ENCODE measurements around the gene TMEM154. TPM values are rescaled to one million over a fixed set of nuclear protein-coding genes. Genes with fewer than 3 reads are reported as not detected.

TMEM154 gene
- total and polyA plus RNA-seq, 7 experiments from 2014 or later = 21.3 to 46.8 (median 36.9) TPM

- H3K4me3 ChIP-seq (ENCODE audit: low read length) = no peak overlapping the region
- Mint-ChIP-seq H3K9me3 (no peaks in the 10 kb centered on the region), H3K36me3 (peaks cover 0 to 4% (median 0%) of the 10 kb centered on the region in 5 donors), H3K27me3 (peaks cover 0 to 6% (median 0%) of the 10 kb centered on the region in 5 donors), H3K4me1 (peaks cover 0 to 5% (median 2%) of the 10 kb centered on the region in 7 donors), H3K4me3 (no peak overlapping the region), H3K27ac (no peak overlapping the region)
- ChIA-PET POLR2A (no interaction called here), CTCF (no interaction called here)
- H3K27me3 ChIP-seq (ENCODE audit: control insufficient read depth in 2 of 2, insufficient read depth in 2 of 2, low read length in 2 of 2) = no peaks in the 10 kb centered on the region
- no peaks in the 10 kb centered on the region for H3K36me3 ChIP-seq (ENCODE audit: control insufficient read depth in 2 of 3, insufficient read depth in 3 of 3, low read length in 3 of 3)
- intact Hi-C loops (cut with micrococcal nuclease) = no loop called here
- DNase-seq = no peak
- no peaks in the 10 kb centered on the region for H3K9me3 ChIP-seq (ENCODE audit: control insufficient read depth in 2 of 3, low read length in 3 of 3)
- H3K27ac ChIP-seq (ENCODE audit: low read depth, low read length) = no peak overlapping the region
- no peaks in the 10 kb centered on the region for H3K4me1 ChIP-seq (ENCODE audit: control insufficient read depth in 2 of 2, insufficient read depth in 2 of 2, low read length in 2 of 2)
- no peak for ATAC-seq
These were observed 80.7 kb downstream of the TMEM154 start for GRCh38 chr4:152599095-152599494.

DNA sequence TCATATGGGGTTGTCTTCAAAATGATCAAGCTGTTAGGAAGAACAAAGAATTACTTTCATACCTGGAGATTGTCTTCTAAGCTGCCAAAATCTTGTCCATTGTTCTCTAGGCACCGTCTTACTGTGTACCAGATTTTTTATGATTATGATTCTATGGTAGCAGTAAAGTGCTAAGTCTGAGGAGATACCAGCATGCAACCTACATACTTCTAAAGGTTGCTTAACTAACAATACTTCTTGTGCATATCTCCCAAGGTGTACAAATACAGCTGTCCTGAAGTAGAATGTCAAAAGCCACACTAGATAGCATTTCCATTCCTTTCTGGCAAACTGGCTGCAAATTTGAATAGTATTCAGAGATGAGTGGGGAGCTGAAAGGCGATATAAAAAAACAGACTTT, 81.3 kb downstream of the TMEM154 start:
- Mint-ChIP-seq H3K9me3 (no peaks in the 10 kb centered on the region), H3K4me3 (no peak overlapping the region), H3K27me3 (peaks cover 0 to 6% (median 0%) of the 10 kb centered on the region in 5 donors), H3K27ac (no peak overlapping the region), H3K36me3 (peaks cover 0 to 4% (median 0%) of the 10 kb centered on the region in 5 donors), H3K4me1 (peaks cover 0 to 5% (median 2%) of the 10 kb centered on the region in 7 donors)
- no peak overlapping the region for H3K4me3 ChIP-seq (ENCODE audit: low read length)
- H3K27me3 ChIP-seq (ENCODE audit: control insufficient read depth in 2 of 2, insufficient read depth in 2 of 2, low read length in 2 of 2) = no peaks in the 10 kb centered on the region
- ChIA-PET POLR2A (no interaction called here), CTCF (no interaction called here)
- no peaks in the 10 kb centered on the region for H3K4me1 ChIP-seq (ENCODE audit: control insufficient read depth in 2 of 2, insufficient read depth in 2 of 2, low read length in 2 of 2)
- intact Hi-C loops (cut with micrococcal nuclease) = no loop called here
- ATAC-seq = no peak
- DNase-seq = no peak
- H3K9me3 ChIP-seq (ENCODE audit: control insufficient read depth in 2 of 3, low read length in 3 of 3) = no peaks in the 10 kb centered on the region
- no peak overlapping the region for H3K27ac ChIP-seq (ENCODE audit: low read depth, low read length)
- H3K36me3 ChIP-seq (ENCODE audit: control insufficient read depth in 2 of 3, insufficient read depth in 3 of 3, low read length in 3 of 3) = no peaks in the 10 kb centered on the region

GRCh38 chr4:152594978-152595925, 84.5 kb downstream of the TMEM154 start:
- intact Hi-C loops (cut with micrococcal nuclease) = no loop called here
- ATAC-seq = no peak
- Histone ChIP-seq H3K27ac (ENCODE audit: low read depth, low read length) (no peak overlapping the region), H3K4me3 (ENCODE audit: low read length) (no peak overlapping the region), H3K4me1 (ENCODE audit: control insufficient read depth in 2 of 2, insufficient read depth in 2 of 2, low read length in 2 of 2) (no peaks in the 10 kb centered on the region), H3K27me3 (ENCODE audit: control insufficient read depth in 2 of 2, insufficient read depth in 2 of 2, low read length in 2 of 2) (no peaks in the 10 kb centered on the region), H3K36me3 (ENCODE audit: control insufficient read depth in 2 of 3, insufficient read depth in 3 of 3, low read length in 3 of 3) (no peaks in the 10 kb centered on the region), H3K9me3 (ENCODE audit: control insufficient read depth in 2 of 3, low read length in 3 of 3) (no peaks in the 10 kb centered on the region)
- peaks cover 4 to 15% (median 6%) of the 10 kb centered on the region in 7 donors for H3K4me1 Mint-ChIP-seq
- DNase-seq = no peak
- POLR2A ChIA-PET = interaction anchor here (0.8 kb wide), 1 partner anchor 50 kb away, joined by 3 read pairs; no protein-coding TSS in a partner anchor
- H3K36me3 Mint-ChIP-seq = no peaks in the 10 kb centered on the region
- no peaks in the 10 kb centered on the region for H3K9me3 Mint-ChIP-seq
- no peak overlapping the region for H3K27ac Mint-ChIP-seq
- H3K4me3 Mint-ChIP-seq = no peak overlapping the region
- peaks cover 5 to 19% (median 9%) of the 10 kb centered on the region in 5 donors for H3K27me3 Mint-ChIP-seq
- CTCF ChIA-PET = no interaction called here

- no peak overlapping the region for H3K4me3 Mint-ChIP-seq
- ChIA-PET POLR2A (no interaction called here), CTCF (no interaction called here)
- peaks cover 0 to 1% of the 10 kb centered on the region in 2 donors for H3K27me3 ChIP-seq (ENCODE audit: control insufficient read depth in 2 of 2, insufficient read depth in 2 of 2, low read length in 2 of 2)
- no peaks in the 10 kb centered on the region for H3K9me3 ChIP-seq (ENCODE audit: control insufficient read depth in 2 of 3, low read length in 3 of 3)
- no peaks in the 10 kb centered on the region for H3K36me3 Mint-ChIP-seq
- no peaks in the 10 kb centered on the region for H3K36me3 ChIP-seq (ENCODE audit: control insufficient read depth in 2 of 3, insufficient read depth in 3 of 3, low read length in 3 of 3)
- H3K4me1 Mint-ChIP-seq = peaks cover 4 to 15% (median 6%) of the 10 kb centered on the region in 7 donors
- H3K4me1 ChIP-seq (ENCODE audit: control insufficient read depth in 2 of 2, insufficient read depth in 2 of 2, low read length in 2 of 2) = no peaks in the 10 kb centered on the region
- no peak for ATAC-seq
- H3K27ac Mint-ChIP-seq = no peak overlapping the region
- peaks cover 5 to 23% (median 9%) of the 10 kb centered on the region in 5 donors for H3K27me3 Mint-ChIP-seq
- H3K27ac ChIP-seq (ENCODE audit: low read depth, low read length) = no peak overlapping the region
- intact Hi-C loops (cut with micrococcal nuclease) = no loop called here
- H3K4me3 ChIP-seq (ENCODE audit: low read length) = no peak overlapping the region
- no peak for DNase-seq
- no peaks in the 10 kb centered on the region for H3K9me3 Mint-ChIP-seq
These were observed 85.7 kb downstream of the TMEM154 start for GRCh38 chr4:152594057-152594456.

DNA sequence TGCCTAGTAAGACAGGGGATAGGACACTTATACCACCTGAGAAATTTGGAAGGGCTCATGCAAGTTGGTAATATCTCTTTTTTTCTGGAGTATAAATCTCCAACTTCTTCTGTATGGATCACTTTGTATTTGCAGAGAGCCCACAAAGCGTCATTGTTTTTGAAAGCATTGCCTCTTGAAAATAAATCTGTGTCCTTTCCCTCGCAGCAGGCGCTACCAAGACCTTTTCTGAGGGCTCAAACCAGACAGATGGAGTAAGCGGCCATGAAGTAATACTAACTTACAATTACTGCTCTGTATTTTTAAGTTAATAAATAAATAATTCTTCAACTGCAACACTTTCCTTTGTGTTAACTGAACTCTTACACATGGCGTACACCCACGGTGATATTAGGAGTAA, 87.9 kb downstream of the TMEM154 start:
- Histone ChIP-seq H3K36me3 (ENCODE audit: control insufficient read depth in 2 of 3, insufficient read depth in 3 of 3, low read length in 3 of 3) (no peaks in the 10 kb centered on the region), H3K4me3 (ENCODE audit: low read length) (no peak overlapping the region), H3K9me3 (ENCODE audit: control insufficient read depth in 2 of 3, low read length in 3 of 3) (no peaks in the 10 kb centered on the region), H3K27ac (ENCODE audit: low read depth, low read length) (no peak overlapping the region), H3K4me1 (ENCODE audit: control insufficient read depth in 2 of 2, insufficient read depth in 2 of 2, low read length in 2 of 2) (no peaks in the 10 kb centered on the region), H3K27me3 (ENCODE audit: control insufficient read depth in 2 of 2, insufficient read depth in 2 of 2, low read length in 2 of 2) (peaks cover 0 to 2% of the 10 kb centered on the region in 2 donors)
- peak overlapping the region in 5 of 10 donors; percentile 13 to 68 (median 52) for H3K4me3 Mint-ChIP-seq
- ATAC-seq = no peak
- intact Hi-C loops (cut with micrococcal nuclease) = no loop called here
- peaks cover 0 to 4% (median 0%) of the 10 kb centered on the region in 5 donors for H3K36me3 Mint-ChIP-seq
- peaks cover 0 to 4% (median 1%) of the 10 kb centered on the region in 11 donors for H3K9me3 Mint-ChIP-seq
- no peak for DNase-seq
- H3K4me1 Mint-ChIP-seq = peaks cover 4 to 15% (median 6%) of the 10 kb centered on the region in 7 donors
- CTCF ChIA-PET = no interaction called here
- peaks cover 5 to 29% (median 9%) of the 10 kb centered on the region in 5 donors for H3K27me3 Mint-ChIP-seq
- no peak overlapping the region for H3K27ac Mint-ChIP-seq
- POLR2A ChIA-PET = no interaction called here

GRCh38 chr4:152591396-152591795, 88.4 kb downstream of the TMEM154 start:
- Histone ChIP-seq H3K27ac (ENCODE audit: low read depth, low read length) (no peak overlapping the region), H3K27me3 (ENCODE audit: control insufficient read depth in 2 of 2, insufficient read depth in 2 of 2, low read length in 2 of 2) (peaks cover 0 to 2% of the 10 kb centered on the region in 2 donors), H3K4me1 (ENCODE audit: control insufficient read depth in 2 of 2, insufficient read depth in 2 of 2, low read length in 2 of 2) (no peaks in the 10 kb centered on the region), H3K4me3 (ENCODE audit: low read length) (no peak overlapping the region), H3K36me3 (ENCODE audit: control insufficient read depth in 2 of 3, insufficient read depth in 3 of 3, low read length in 3 of 3) (no peaks in the 10 kb centered on the region), H3K9me3 (ENCODE audit: control insufficient read depth in 2 of 3, low read length in 3 of 3) (no peaks in the 10 kb centered on the region)
- peaks cover 0 to 9% (median 5%) of the 10 kb centered on the region in 11 donors for H3K9me3 Mint-ChIP-seq
- CTCF ChIA-PET = no interaction called here
- H3K4me1 Mint-ChIP-seq = peaks cover 4 to 19% (median 9%) of the 10 kb centered on the region in 7 donors
- peaks cover 5 to 29% (median 9%) of the 10 kb centered on the region in 5 donors for H3K27me3 Mint-ChIP-seq
- intact Hi-C loops (cut with micrococcal nuclease) = no loop called here
- H3K27ac Mint-ChIP-seq = no peak overlapping the region
- ATAC-seq = peak; percentile 63
- peak in 6 of 9 donors; percentile 12 to 39 (median 26) for DNase-seq
- peak overlapping the region in 9 of 10 donors; percentile 13 to 68 (median 59) for H3K4me3 Mint-ChIP-seq
- POLR2A ChIA-PET = interaction anchor here (0.5 kb wide), 1 partner anchor 56 kb away, joined by 5 read pairs; no protein-coding TSS in a partner anchor
- peaks cover 0 to 8% (median 3%) of the 10 kb centered on the region in 5 donors for H3K36me3 Mint-ChIP-seq

Measured in naive thymus-derived CD4-positive, alpha-beta T cell (primary cell).